Ascending aorta (tissue), 2 donors: ENCODE results near the gene SEC31A. TPM values are rescaled to one million over a fixed set of nuclear protein-coding genes. Genes with fewer than 3 reads are reported as not detected.

Experiments used
- DNase-seq, 2 donors: peaks; one replicate each; pipeline ENCODE4 v3.0.0-alpha.2; 2019; ENCODE audit warnings: low spot score in 2 of 2
- H3K27ac ChIP-seq, 2 donors: fragments of 200-600 bp; sonication (generic); one replicate each; pipeline ENCODE4 v1.5.1; 2016 to 2017; ENCODE audit warnings: mild to moderate bottlenecking in 1 of 2
- H3K27me3 ChIP-seq: fragments of 200-600 bp; sonication (generic); one replicate; pipeline ENCODE4 v1.5.1; 2017
- H3K36me3 ChIP-seq, 2 donors: fragments of 200-600 bp; sonication (generic); one replicate each; pipeline ENCODE4 v1.5.1; 2016
- H3K4me1 ChIP-seq, 2 donors: fragments of 200-600 bp; sonication (generic); one replicate each; pipeline ENCODE4 v1.5.1; 2016 to 2017; ENCODE audit warnings: mild to moderate bottlenecking in 1 of 2
- H3K4me3 ChIP-seq, 2 donors: fragments of 200-600 bp; sonication (generic); one replicate each; pipeline ENCODE4 v1.5.1; 2016 to 2017; ENCODE audit warnings: mild to moderate bottlenecking in 1 of 2
- H3K9me3 ChIP-seq, 2 donors: fragments of 200-600 bp; sonication (generic); one replicate each; pipeline ENCODE4 v1.5.1; 2016
- CTCF ChIP-seq, 3 experiments: fragments of 200-600 bp in 2 of 3; fragments of 450-650 bp in 1 of 3; sonication (generic) in 2 of 3; IDR thresholded peaks; one replicate each; pipeline ENCODE4 v1.5.1; 2016 to 2019; ENCODE audit warnings: antibody characterized with exemption in 3 of 3, mild to moderate bottlenecking in 1 of 3, moderate library complexity in 1 of 3
- intact Hi-C: fragments of 100-400 bp; cut with DNase I; formaldehyde crosslinking; loops from one replicate; pipeline ENCODE4 v1.15.1; 2023
- total RNA-seq: library from RNA; depleted of rRNA; stranded (reverse); fragments of >200 nt; gene quantifications from one replicate; pipeline ENCODE4 v1.1.0, GENCODE V29; 2016

The SEC31A gene
- total RNA-seq, 1 donor from 2014 or later, result 100 TPM

- intact Hi-C loops, result no loop called here
- TF ChIP-seq CTCF (IDR thresholded peaks at IDR 0.05), result no peak
- H3K4me3 ChIP-seq, result no peak overlapping the region
- no peaks in the 10 kb centered on the region for H3K27me3 ChIP-seq
- H3K36me3 ChIP-seq, result no peaks in the 10 kb centered on the region
- DNase-seq, result no peak
- peaks cover 0 to 2% of the 10 kb centered on the region in 2 donors for H3K4me1 ChIP-seq
- H3K9me3 ChIP-seq, result no peaks in the 10 kb centered on the region
- H3K27ac ChIP-seq, result no peak overlapping the region
Observed at GRCh38 chr4:82905205-82905604, 14.3 kb upstream of the SEC31A start.

GRCh38 chr4:82903737-82904136 lies 12.8 kb upstream of the SEC31A start:
- Histone ChIP-seq H3K27ac (no peak overlapping the region), H3K27me3 (no peaks in the 10 kb centered on the region), H3K4me3 (no peak overlapping the region), H3K9me3 (no peaks in the 10 kb centered on the region), H3K4me1 (peaks cover 0 to 4% of the 10 kb centered on the region in 2 donors), H3K36me3 (no peaks in the 10 kb centered on the region)
- intact Hi-C loops, result loop anchor here (5.0 kb wide), 3 partner anchors 41 to 441 kb away; no protein-coding TSS in a partner anchor
- no peak for DNase-seq
- no peak for TF ChIP-seq CTCF (IDR thresholded peaks at IDR 0.05)

GRCh38 chr4:82901183-82901718 lies 10.3 kb upstream of the SEC31A start:
- intact Hi-C loops, result loop anchor here (2.0 to 5.0 kb wide), 6 partner anchors 39 to 472 kb away; partner anchors contain the start of gene COPS4
- no peak for TF ChIP-seq CTCF (IDR thresholded peaks at IDR 0.05)
- Histone ChIP-seq H3K36me3 (peaks cover 0 to 6% of the 10 kb centered on the region in 2 donors), H3K27me3 (no peaks in the 10 kb centered on the region), H3K4me1 (peaks cover 0 to 20% of the 10 kb centered on the region in 2 donors), H3K9me3 (no peaks in the 10 kb centered on the region), H3K4me3 (peak overlapping the region; percentile 69 to 78), H3K27ac (peak overlapping the region; percentile 98)
- DNase-seq, result no peak

- H3K36me3 ChIP-seq, result peaks cover 0 to 9% of the 10 kb centered on the region in 2 donors
- peak within 1 kb of the TSS; percentile 98 for H3K27ac ChIP-seq
- no peaks in the 10 kb centered on the region for H3K27me3 ChIP-seq
- peaks cover 0 to 20% of the 10 kb centered on the region in 2 donors for H3K4me1 ChIP-seq
- intact Hi-C loops, result loop anchor here (1.0 to 5.0 kb wide), 9 partner anchors 9 to 555 kb away; partner anchors contain the start of genes COPS4, COQ2, HELQ and SEC31A
- no peaks in the 10 kb centered on the region for H3K9me3 ChIP-seq
- H3K4me3 ChIP-seq, result peak within 1 kb of the TSS; percentile 69 to 78
- peak; percentile 97 to 99 for DNase-seq
- TF ChIP-seq CTCF (IDR thresholded peaks at IDR 0.05), result no peak
Observed at GRCh38 chr4:82900411-82901182, 9.6 kb upstream of the SEC31A start, which contains the start of gene THAP9. Gene THAP9, plus strand, starts transcription at chr4:82900735. Its CDS starts 68 bp downstream, at chr4:82900803.

- Histone ChIP-seq H3K36me3 (peaks cover 0 to 14% of the 10 kb centered on the region in 2 donors), H3K27me3 (no peaks in the 10 kb centered on the region), H3K27ac (peak overlapping the region; percentile 98), H3K9me3 (no peaks in the 10 kb centered on the region), H3K4me3 (peak overlapping the region; percentile 69 to 78), H3K4me1 (peaks cover 0 to 20% of the 10 kb centered on the region in 2 donors)
- intact Hi-C loops, result loop anchor here (1.0 to 5.0 kb wide), 9 partner anchors 9 to 555 kb away; partner anchors contain the start of genes COPS4, COQ2, HELQ and SEC31A
- no peak for DNase-seq
- TF ChIP-seq CTCF (IDR thresholded peaks at IDR 0.05), result no peak
Observed at GRCh38 chr4:82900066-82900410, 9.1 kb upstream of the SEC31A start.
